Uterus (tissue), 4 donors: Measurements from ENCODE around the gene RHOH. TPM values are rescaled to one million over a fixed set of nuclear protein-coding genes. Genes with fewer than 3 reads are reported as not detected.

Experiments
- DNase-seq, 2 donors: peaks; one replicate each; pipeline ENCODE4 v3.0.0-alpha.2; 2019 to 2020
- H3K27ac ChIP-seq, 2 donors: fragments of 200-600 bp; sonication (generic); 1 replicate in 1 of 2; 2 replicates in 1 of 2; pipeline ENCODE4 v1.5.1; 2016 to 2018
- H3K27me3 ChIP-seq, 2 donors: fragments of 200-600 bp; sonication (generic); one replicate each; pipeline ENCODE4 v1.5.1; 2018 to 2019; ENCODE audit warnings: control low read depth in 1 of 2
- H3K36me3 ChIP-seq, 2 donors: fragments of 200-600 bp; sonication (generic); one replicate each; pipeline ENCODE4 v1.5.1; 2019; ENCODE audit warnings: control low read depth in 1 of 2
- H3K4me1 ChIP-seq, 2 donors: fragments of 200-600 bp; sonication (generic); one replicate each; pipeline ENCODE4 v1.5.1; 2018 to 2019; ENCODE audit warnings: control low read depth in 1 of 2
- H3K4me3 ChIP-seq, 2 donors: fragments of 200-600 bp; sonication (generic); 1 replicate in 1 of 2; 2 replicates in 1 of 2; pipeline ENCODE4 v1.5.1; 2018 to 2019; ENCODE audit warnings: mild to moderate bottlenecking in 1 of 2
- H3K9me3 ChIP-seq, 2 donors: fragments of 200-600 bp; sonication (generic); one replicate each; pipeline ENCODE4 v1.5.1; 2019; ENCODE audit warnings: control low read depth in 1 of 2
- POLR2A ChIP-seq, 2 donors: fragments of 450-650 bp; IDR thresholded peaks; one replicate each; pipeline ENCODE4 v1.6.1; 2016; ENCODE audit warnings: antibody characterized with exemption in 2 of 2, mild to moderate bottlenecking in 1 of 2, moderate library complexity in 1 of 2
- intact Hi-C: fragments of 100-400 bp; cut with DNase I; formaldehyde crosslinking; loops from one replicate; pipeline ENCODE4 v1.15.1; 2023; ENCODE audit warnings: low total_unique reads
- total RNA-seq, 4 donors: library from RNA; depleted of rRNA in 3 of 4; stranded (reverse); fragments of >200 nt in 3 of 4; gene quantifications; one replicate each; pipeline versions ENCODE4 v1.1.0 to v1.2.4, GENCODE V29; 2014 to 2023
- TF ChIP-seq, protein P1 (sequence below), 4 experiments: fragments of 200-600 bp in 2 of 4; fragments of 450-650 bp in 2 of 4; sonication (generic) in 2 of 4; IDR thresholded peaks; one replicate each; pipeline ENCODE4 v1.5.1; 2016 to 2019; ENCODE audit warnings: antibody characterized with exemption in 4 of 4, mild to moderate bottlenecking in 2 of 4, moderate library complexity in 1 of 4
- donor health status: DM: yes; HTN: yes; CAD: no.

RHOH gene
- total RNA-seq, 4 donors from 2014 or later: 1.5 to 37.1 (median 3.0) TPM

DNA sequence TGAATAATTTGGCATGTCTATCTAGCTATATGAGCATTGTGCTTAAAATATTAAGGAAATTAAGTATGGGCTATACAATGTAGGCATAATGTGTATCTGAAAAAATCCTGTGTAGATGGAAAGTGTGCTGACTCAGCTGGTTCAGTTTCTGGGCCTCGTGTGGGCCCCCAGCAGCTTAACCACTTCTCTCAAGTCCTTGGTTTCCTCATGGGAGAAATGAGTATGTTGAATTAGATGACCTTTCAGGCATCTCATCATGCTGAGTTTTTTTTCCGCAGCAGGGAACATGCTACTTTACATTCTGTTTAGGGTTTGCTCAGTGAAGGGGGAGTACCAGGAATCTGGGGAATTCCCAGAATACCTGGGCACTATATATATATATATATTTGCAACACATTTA, 30.5 kb downstream of the RHOH start:
- no peaks in the 10 kb centered on the region for H3K36me3 ChIP-seq
- intact Hi-C loops: no loop called here
- H3K4me3 ChIP-seq: no peak overlapping the region
- TF ChIP-seq POLR2A (IDR thresholded peaks at IDR 0.05): no peak
- TF ChIP-seq, protein P1, sequence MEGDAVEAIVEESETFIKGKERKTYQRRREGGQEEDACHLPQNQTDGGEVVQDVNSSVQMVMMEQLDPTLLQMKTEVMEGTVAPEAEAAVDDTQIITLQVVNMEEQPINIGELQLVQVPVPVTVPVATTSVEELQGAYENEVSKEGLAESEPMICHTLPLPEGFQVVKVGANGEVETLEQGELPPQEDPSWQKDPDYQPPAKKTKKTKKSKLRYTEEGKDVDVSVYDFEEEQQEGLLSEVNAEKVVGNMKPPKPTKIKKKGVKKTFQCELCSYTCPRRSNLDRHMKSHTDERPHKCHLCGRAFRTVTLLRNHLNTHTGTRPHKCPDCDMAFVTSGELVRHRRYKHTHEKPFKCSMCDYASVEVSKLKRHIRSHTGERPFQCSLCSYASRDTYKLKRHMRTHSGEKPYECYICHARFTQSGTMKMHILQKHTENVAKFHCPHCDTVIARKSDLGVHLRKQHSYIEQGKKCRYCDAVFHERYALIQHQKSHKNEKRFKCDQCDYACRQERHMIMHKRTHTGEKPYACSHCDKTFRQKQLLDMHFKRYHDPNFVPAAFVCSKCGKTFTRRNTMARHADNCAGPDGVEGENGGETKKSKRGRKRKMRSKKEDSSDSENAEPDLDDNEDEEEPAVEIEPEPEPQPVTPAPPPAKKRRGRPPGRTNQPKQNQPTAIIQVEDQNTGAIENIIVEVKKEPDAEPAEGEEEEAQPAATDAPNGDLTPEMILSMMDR (IDR thresholded peaks at IDR 0.05): no peak
- H3K27ac ChIP-seq: no peak overlapping the region
- no peaks in the 10 kb centered on the region for H3K4me1 ChIP-seq
- no peaks in the 10 kb centered on the region for H3K9me3 ChIP-seq
- no peaks in the 10 kb centered on the region for H3K27me3 ChIP-seq
- DNase-seq: no peak

DNA sequence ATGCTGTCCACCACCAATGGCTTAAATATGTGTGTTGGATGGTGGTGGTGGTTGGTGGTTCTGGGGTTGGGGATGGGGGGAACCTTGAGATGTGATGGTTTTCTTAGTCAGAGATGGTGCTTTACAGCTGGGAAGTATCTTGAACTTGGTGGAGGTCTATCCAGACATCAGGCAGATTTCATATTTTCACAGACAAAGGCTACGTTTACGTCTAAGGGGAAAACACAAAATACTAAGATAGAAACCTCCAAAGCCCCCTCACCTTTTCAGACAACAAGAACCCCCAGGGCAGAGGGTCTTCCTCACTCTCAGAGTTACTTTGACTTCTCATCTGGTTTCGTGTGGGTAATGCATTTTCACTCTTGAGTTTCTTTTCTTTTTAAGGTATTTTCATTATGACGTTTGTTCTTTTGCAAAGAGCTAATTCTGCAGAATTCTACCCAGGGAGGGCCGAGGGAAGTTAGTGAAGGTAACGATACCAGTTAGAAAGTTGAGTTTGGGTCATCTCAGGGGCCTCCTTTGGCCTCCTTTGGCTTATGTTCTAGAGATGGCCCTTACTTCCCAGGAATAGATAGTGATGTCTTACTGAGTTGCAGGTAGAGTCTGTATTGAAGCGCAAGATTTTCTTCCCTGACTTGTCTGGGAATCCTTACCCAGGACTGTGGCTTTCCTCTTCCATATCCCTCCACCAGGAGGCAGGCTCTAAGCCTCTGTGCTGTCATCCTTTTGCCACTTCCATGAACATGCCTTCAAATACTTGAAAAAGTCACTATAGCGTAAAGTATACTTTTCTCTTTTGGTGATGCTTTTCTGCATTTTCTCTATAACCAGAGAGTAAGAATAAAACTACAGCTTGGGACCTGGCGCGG, 31.9 kb downstream of the RHOH start:
- no peaks in the 10 kb centered on the region for H3K27me3 ChIP-seq
- H3K4me1 ChIP-seq: no peaks in the 10 kb centered on the region
- DNase-seq: no peak
- H3K4me3 ChIP-seq: no peak overlapping the region
- intact Hi-C loops: no loop called here
- TF ChIP-seq POLR2A (IDR thresholded peaks at IDR 0.05): no peak
- TF ChIP-seq, protein P1 (IDR thresholded peaks at IDR 0.05): no peak
- H3K27ac ChIP-seq: no peak overlapping the region
- no peaks in the 10 kb centered on the region for H3K9me3 ChIP-seq
- no peaks in the 10 kb centered on the region for H3K36me3 ChIP-seq

DNA sequence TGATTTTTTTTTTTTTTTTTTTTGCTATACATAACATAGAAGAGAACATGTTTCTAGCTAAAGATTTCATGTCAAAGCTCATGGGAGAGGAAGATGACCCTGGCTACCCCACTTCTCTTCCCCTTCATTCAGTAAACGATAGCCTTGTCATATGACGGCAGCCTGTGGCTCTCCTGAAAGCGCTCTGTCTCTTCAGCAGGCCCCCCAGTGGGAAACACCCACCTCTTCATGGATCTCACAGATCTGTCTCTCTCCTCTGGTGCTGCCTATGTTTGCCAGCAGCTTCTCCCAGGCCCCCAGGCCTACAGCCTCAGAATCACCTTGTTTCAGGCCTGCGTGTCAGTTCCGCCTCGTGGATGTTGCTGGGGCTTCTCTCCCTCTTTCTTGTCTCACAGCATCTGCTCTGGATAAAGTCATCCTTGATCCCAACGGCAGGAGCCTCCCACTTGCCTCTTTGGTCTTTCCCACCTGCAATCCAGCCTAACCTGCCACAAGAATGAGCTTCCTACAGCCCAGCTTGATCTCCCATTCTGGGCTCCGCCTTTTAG, 34.6 kb downstream of the RHOH start:
- Histone ChIP-seq H3K27ac (no peak overlapping the region), H3K9me3 (no peaks in the 10 kb centered on the region), H3K4me1 (no peaks in the 10 kb centered on the region), H3K27me3 (no peaks in the 10 kb centered on the region), H3K36me3 (no peaks in the 10 kb centered on the region), H3K4me3 (no peak overlapping the region)
- DNase-seq: no peak
- intact Hi-C loops: no loop called here
- TF ChIP-seq, protein P1 (IDR thresholded peaks at IDR 0.05): no peak
- no peak for TF ChIP-seq POLR2A (IDR thresholded peaks at IDR 0.05)

DNA sequence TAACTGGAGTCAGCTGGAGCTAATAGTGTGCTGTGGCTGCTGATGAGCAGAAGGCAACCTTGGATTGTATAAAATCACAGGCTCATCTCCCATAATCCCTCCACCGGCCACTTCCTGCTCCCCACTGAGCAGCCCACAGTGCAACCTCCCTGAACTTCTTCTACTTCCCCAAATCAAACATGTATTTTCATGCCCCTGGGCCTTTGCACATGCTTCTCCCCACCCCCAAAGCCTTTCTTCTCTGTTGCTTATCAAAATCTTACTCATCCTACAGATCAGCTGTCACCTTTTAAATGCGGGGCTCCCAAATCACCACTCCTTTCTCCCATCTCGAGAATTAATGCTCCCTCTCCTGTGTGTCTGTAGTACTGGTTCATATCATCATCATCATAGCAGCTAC, 35.8 kb downstream of the RHOH start:
- intact Hi-C loops: no loop called here
- TF ChIP-seq, protein P1 (IDR thresholded peaks at IDR 0.05): no peak
- no peak for TF ChIP-seq POLR2A (IDR thresholded peaks at IDR 0.05)

DNA sequence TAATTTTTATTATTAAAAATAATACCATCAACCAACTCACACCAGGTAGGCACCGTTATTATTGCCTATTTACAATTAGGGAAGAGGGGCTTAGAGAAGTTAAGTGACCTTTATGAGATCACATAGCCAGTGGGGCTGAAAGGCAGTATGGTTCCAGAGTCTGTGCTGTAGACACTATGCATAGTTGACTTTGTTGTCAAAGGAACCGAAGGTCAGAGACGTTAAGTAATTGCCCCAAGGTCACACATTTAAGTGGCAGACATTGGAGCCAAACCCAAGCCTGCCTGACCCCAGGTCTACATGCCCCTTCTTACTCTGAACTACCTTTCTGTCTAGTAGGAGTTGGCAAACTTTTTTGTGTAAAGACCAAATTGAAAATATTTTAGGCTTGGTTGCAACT, 36.4 kb downstream of the RHOH start:
- no peaks in the 10 kb centered on the region for H3K36me3 ChIP-seq
- no peaks in the 10 kb centered on the region for H3K9me3 ChIP-seq
- TF ChIP-seq POLR2A (IDR thresholded peaks at IDR 0.05): no peak
- TF ChIP-seq, protein P1 (IDR thresholded peaks at IDR 0.05): no peak
- no peak overlapping the region for H3K27ac ChIP-seq
- H3K4me3 ChIP-seq: no peak overlapping the region
- DNase-seq: no peak
- intact Hi-C loops: no loop called here
- no peaks in the 10 kb centered on the region for H3K4me1 ChIP-seq
- H3K27me3 ChIP-seq: no peaks in the 10 kb centered on the region

More for the DNA sequence above, 35.8 kb downstream of the RHOH start:
- Histone ChIP-seq H3K9me3 (no peaks in the 10 kb centered on the region), H3K4me3 (no peak overlapping the region), H3K27me3 (no peaks in the 10 kb centered on the region), H3K4me1 (no peaks in the 10 kb centered on the region), H3K36me3 (no peaks in the 10 kb centered on the region), H3K27ac (no peak overlapping the region)
- DNase-seq: no peak
